HepG2 (cell line): ENCODE data around the gene NDRG2. TPM values are rescaled to one million over a fixed set of nuclear protein-coding genes. Genes with fewer than 3 reads are reported as not detected.

ENCODE experiments used
- ATAC-seq: fragments of 200-7000 bp; cut with Tn5 transposase; 3 replicates; pipeline ENCODE4 v1.9.1; 2020; ENCODE audit warnings: mild to moderate bottlenecking, moderate library complexity
- BruUV-seq: library from RNA; stranded (reverse); fragments of 400-500 nt; replicated peaks from 2 replicates; lab custom pipeline; 2021; lab: Mats Ljungman, UMichigan
- CTCF ChIA-PET: fragments of 300-600 bp; formaldehyde crosslinking; extraction: SDS; loops from one replicate; lab custom pipeline; 2021; ENCODE audit warnings: low total read pairs, inconsistent platforms, low intra/inter-chr PET ratio; lab: Yijun Ruan, JAX
- POLR2A ChIA-PET: fragments of 350-600 bp; sonication (Branson Sonifier 250); formaldehyde crosslinking; loops from one replicate; lab custom pipeline; 2020; ENCODE audit warnings: antibody characterized with exemption, inconsistent platforms; lab: Yijun Ruan, JAX
- DNase-seq: peaks from one replicate; pipeline ENCODE4 v3.0.0-alpha.2; 2015; ENCODE audit warnings: low spot score
- FAIRE-seq: peaks from 3 replicates; lab custom pipeline; 2011; peaks lifted over from hg19 to GRCh38; lab: Jason Lieb, UNC
- H2AFZ ChIP-seq: one replicate; pipeline ENCODE4 v1.6.1; 2011; ENCODE audit warnings: low read length, inconsistent platforms
- H3K27ac ChIP-seq: fragments of 300-600 bp; 3 replicates; pipeline ENCODE4 v1.8.0; 2011; ENCODE audit warnings: mixed run types, mild to moderate bottlenecking, mixed read lengths, low read length, inconsistent platforms; ENCODE audit not compliant: insufficient read depth; ENCODE audit errors: extremely low read length
- H3K27me3 ChIP-seq, 2 experiments: fragments of 200-600 bp in 1 of 2; 2 replicates in 1 of 2; 3 replicates in 1 of 2; pipeline versions ENCODE4 v1.6.0 to v1.8.0; 2011; ENCODE audit warnings: low read length in 2 of 2, mild to moderate bottlenecking in 2 of 2, moderate library complexity in 2 of 2, inconsistent platforms in 1 of 2; ENCODE audit not compliant: insufficient read depth in 2 of 2, control insufficient read depth in 1 of 2
- H3K36me3 ChIP-seq, 2 experiments: fragments of 200-600 bp in 1 of 2; replicated peaks in 1 of 2; 2 replicates in 1 of 2; 3 replicates in 1 of 2; pipeline versions ENCODE4 v1.5.1 to v1.8.0; 2011; ENCODE audit warnings: low read length in 2 of 2, inconsistent platforms in 1 of 2; ENCODE audit not compliant: insufficient read depth in 2 of 2, control insufficient read depth in 1 of 2
- H3K4me1 ChIP-seq: 2 replicates; pipeline ENCODE4 v1.5.1; 2012; ENCODE audit warnings: low read length, inconsistent platforms; ENCODE audit not compliant: insufficient read depth
- H3K4me2 ChIP-seq: 2 replicates; pipeline ENCODE4 v1.6.0; 2011; ENCODE audit warnings: low read depth, low read length, inconsistent platforms
- H3K4me3 ChIP-seq, 3 experiments: fragments of 200-600 bp in 1 of 3; sonication (generic), shearing (Covaris generic) in 1 of 3; replicated peaks in 1 of 3; 2 replicates each; pipeline ENCODE4 v1.5.1; 2011 to 2016; ENCODE audit warnings: low read length in 3 of 3, inconsistent platforms in 2 of 3, low read depth in 2 of 3, mild to moderate bottlenecking in 2 of 3, control low read depth in 1 of 3, mixed read lengths in 1 of 3; ENCODE audit not compliant: insufficient read depth in 1 of 3
- H3K79me2 ChIP-seq: one replicate; pipeline ENCODE4 v1.6.1; 2011; ENCODE audit warnings: low read length, inconsistent platforms; ENCODE audit not compliant: insufficient read depth
- H3K9ac ChIP-seq: 2 replicates; pipeline ENCODE4 v1.6.0; 2011; ENCODE audit warnings: mild to moderate bottlenecking, low read depth, low read length, inconsistent platforms; ENCODE audit not compliant: insufficient read depth
- H3K9me3 ChIP-seq: 2 replicates; pipeline ENCODE4 v1.5.1; 2012; ENCODE audit warnings: mild to moderate bottlenecking, low read length
- H4K20me1 ChIP-seq: 2 replicates; pipeline ENCODE4 v1.6.0; 2011; ENCODE audit warnings: inconsistent platforms, mild to moderate bottlenecking, low read length, moderate library complexity; ENCODE audit not compliant: insufficient read depth
- FOSL2 ChIP-seq: sonication (generic); formaldehyde crosslinking; IDR thresholded peaks from 2 replicates; pipeline ENCODE4 v1.4.0; 2020; ENCODE audit warnings: missing genetic modification reagents
- POLR2AphosphoS5 ChIP-seq: IDR thresholded peaks from 2 replicates; pipeline ENCODE4 v1.6.1; 2012; ENCODE audit warnings: low read depth, low read length
- POLR2G ChIP-seq: fragments of 200-400 bp; formaldehyde crosslinking; IDR thresholded peaks from 2 replicates; pipeline ENCODE4 v1.6.1; 2018; ENCODE audit warnings: mild to moderate bottlenecking, low read depth, low read length, moderate library complexity
- PRPF4 ChIP-seq: fragments of 200-400 bp; formaldehyde crosslinking; IDR thresholded peaks from 2 replicates; pipeline ENCODE4 v1.6.1; 2016; ENCODE audit warnings: low read length, low read depth; ENCODE audit not compliant: poor library complexity, severe bottlenecking
- RBFOX2 ChIP-seq: fragments of 200-400 bp; formaldehyde crosslinking; IDR thresholded peaks from 2 replicates; pipeline ENCODE4 v1.6.1; 2017; ENCODE audit warnings: low read depth, mild to moderate bottlenecking, low read length
- SPEN ChIP-seq: sonication (generic); formaldehyde crosslinking; IDR thresholded peaks from 2 replicates; pipeline ENCODE4 v1.5.1; 2020; ENCODE audit warnings: low read depth, mild to moderate bottlenecking, missing genetic modification reagents
- TGIF2 ChIP-seq: IDR thresholded peaks from 2 replicates; pipeline ENCODE4 v1.6.1; 2016; ENCODE audit warnings: control low read depth, missing compliant biosample characterization
- ZBTB21 ChIP-seq: sonication (generic); formaldehyde crosslinking; IDR thresholded peaks from 2 replicates; pipeline ENCODE4 v1.4.0; 2020; ENCODE audit warnings: missing genetic modification reagents
- ZBTB8A ChIP-seq: sonication (generic); formaldehyde crosslinking; IDR thresholded peaks from 2 replicates; pipeline ENCODE4 v1.4.0; 2020; ENCODE audit warnings: mild to moderate bottlenecking, low read depth, missing genetic modification reagents, borderline replicate concordance
- ZEB1 ChIP-seq: IDR thresholded peaks from 2 replicates; pipeline ENCODE4 v1.6.1; 2012; ENCODE audit warnings: mild to moderate bottlenecking, low read depth, inconsistent platforms; ENCODE audit not compliant: insufficient replicate concordance
- ZFP36 ChIP-seq: fragments of 150-350 bp; IDR thresholded peaks from 2 replicates; pipeline ENCODE4 v1.6.1; 2018; ENCODE audit warnings: borderline replicate concordance, low read length, low read depth; ENCODE audit not compliant: partially characterized antibody
- ZKSCAN1 ChIP-seq: fragments of 150-350 bp; IDR thresholded peaks from 2 replicates; pipeline ENCODE4 v1.6.1; 2014; ENCODE audit warnings: low read length
- ZZZ3 ChIP-seq: sonication (generic); formaldehyde crosslinking; IDR thresholded peaks from 2 replicates; pipeline ENCODE4 v1.4.0; 2020; ENCODE audit warnings: missing genetic modification reagents, mild to moderate bottlenecking, borderline replicate concordance
- WGBS: methylation state at CpG from one replicate; pipeline ENCODE4 v1.1.6; 2017; ENCODE audit warnings: low lambda C conversion rate; 5-methylcytosine and 5-hydroxymethylcytosine counted together
- in situ Hi-C: cut with HindIII; loops from 2 replicates; pipeline ENCODE4 v1.10.0; 2017; ENCODE audit warnings: low pct_unique_long_range_greater_than_20kb; ENCODE audit not compliant: extremely low pct_ligation_motif_present
- intact Hi-C: fragments of 100-400 bp; cut with micrococcal nuclease; formaldehyde crosslinking; loops from one replicate; pipeline ENCODE4 v1.10.0; 2022; ENCODE audit not compliant: unreplicated experiment
- polyA plus RNA-seq, 8 experiments: library from polyadenylated mRNA; depleted of rRNA in 3 of 8; stranded (reverse) in 7 of 8; unstranded in 1 of 8; fragments of >200 nt; fragmentation: Illumina TruSeq in 4 of 8; extraction: Trizol in 4 of 8; gene quantifications; 2 replicates each; pipeline versions ENCODE4 v1.2.1 to v1.2.3, GENCODE V29; 2011 to 2016; ENCODE audit warnings: low read depth in 4 of 8, missing spikeins in 1 of 8, mixed read lengths in 1 of 8; ENCODE audit not compliant: insufficient read depth in 1 of 8
- total RNA-seq, 5 experiments: library from RNA; depleted of rRNA; stranded (reverse); fragments of >200 nt; fragmentation: Illumina TruSeq; extraction: Trizol; gene quantifications; 2 replicates each; pipeline ENCODE4 v1.2.3, GENCODE V29; 2016; ENCODE audit warnings: low read depth in 1 of 5
- TF ChIP-seq, protein P1 (sequence below): sonication (generic); formaldehyde crosslinking; IDR thresholded peaks from 2 replicates; pipeline ENCODE4 v1.8.0; 2022; ENCODE audit warnings: missing genetic modification reagents, mild to moderate bottlenecking, moderate library complexity, borderline replicate concordance
- TF ChIP-seq, protein P2 (sequence below): sonication (generic); formaldehyde crosslinking; IDR thresholded peaks from 2 replicates; pipeline ENCODE4 v1.8.0; 2022; ENCODE audit warnings: mild to moderate bottlenecking, missing genetic modification reagents, borderline replicate concordance

NDRG2 gene
- total and polyA plus RNA-seq, 2 of the 13 experiments (the other 11 are each of a cell fraction or from before 2014, with no cell fraction given) = 27.2 to 189 TPM

DNA sequence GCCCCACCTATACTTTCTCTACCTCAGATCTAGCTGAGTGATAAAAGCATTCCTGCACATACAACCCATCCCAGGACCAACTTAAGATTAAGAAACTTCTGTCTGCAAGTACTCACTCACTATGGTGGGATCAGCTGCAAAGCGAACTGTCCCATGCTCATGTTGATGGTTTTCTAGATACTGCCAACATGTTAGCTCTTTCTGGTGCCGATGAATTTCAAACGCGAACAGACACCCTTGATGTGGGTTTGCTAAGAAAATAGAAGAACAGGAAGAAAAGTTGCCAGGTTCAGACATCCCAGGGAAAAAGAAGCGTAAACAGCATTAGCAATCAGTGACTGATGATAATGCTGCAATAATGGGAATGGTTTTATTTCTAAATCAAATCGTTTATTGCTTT is 27.3 kb downstream of the NDRG2 start:
- Histone ChIP-seq H3K9me3 (no peaks in the 10 kb centered on the region), H3K27ac (no peak overlapping the region), H3K79me2 (no peaks in the 10 kb centered on the region), H4K20me1 (no peaks in the 10 kb centered on the region), H3K4me2 (no peak overlapping the region), H3K4me3 (no peak overlapping the region), H3K36me3 (peaks cover 19 to 39% of the 10 kb centered on the region in 2 experiments), H3K4me1 (peaks cover 4% of the 10 kb centered on the region), H3K27me3 (no peaks in the 10 kb centered on the region), H2AFZ (no peak overlapping the region), H3K9ac (no peak overlapping the region)
- no TSS peak for BruUV-seq
- TF ChIP-seq POLR2G (peak; percentile 52), ZKSCAN1 (no peak), RBFOX2 (peak; percentile 25; the same call in 1 of the 2 replicates), POLR2AphosphoS5 (peak; percentile 17; the same call in 1 of the 2 replicates), ZZZ3 (CRISPR knock-in tag) (no peak)
- ChIA-PET CTCF (no interaction called here), POLR2A (interaction anchor here (0.7 to 1.1 kb wide), 3 partner anchors 17 to 375 kb away, joined by 3 to 5 read pairs (median 4); no protein-coding TSS in a partner anchor)
- no peak for DNase-seq
- intact Hi-C loops (no loop called here), in situ Hi-C loops (loop anchor here (25.0 kb wide), 1 partner anchor 660 kb away; the partner anchor contains the start of genes CCNB1IP1 and PARP2)
- FAIRE-seq = no peak
- 80% methylated on average over 6 of the region's 6 CpGs for WGBS
- ATAC-seq = no peak

DNA sequence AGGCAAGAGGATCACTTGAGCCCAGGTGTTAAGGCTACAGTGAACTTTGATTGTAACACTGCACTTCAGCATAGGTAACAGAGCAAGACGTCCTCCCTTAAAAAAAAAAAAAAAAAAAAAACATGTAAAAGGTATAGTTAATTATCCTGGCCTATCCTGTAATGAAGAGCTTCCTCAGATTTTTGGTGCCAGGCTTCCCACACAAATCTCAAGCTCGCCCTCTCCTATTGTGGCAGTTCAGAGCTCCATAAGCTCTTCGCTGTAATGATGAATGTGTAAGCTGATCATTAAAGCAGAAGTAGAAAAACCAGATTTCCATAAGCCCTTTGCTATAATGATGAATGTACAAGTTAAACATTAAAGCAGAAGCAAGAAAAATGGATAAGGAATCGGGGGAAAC is 27.7 kb downstream of the NDRG2 start:
- ChIA-PET CTCF (no interaction called here), POLR2A (interaction anchor here (0.7 to 1.1 kb wide), 3 partner anchors 18 to 375 kb away, joined by 3 to 5 read pairs (median 4); no protein-coding TSS in a partner anchor)
- Histone ChIP-seq H3K4me1 (peaks cover under 1% of the 10 kb centered on the region), H4K20me1 (no peaks in the 10 kb centered on the region), H3K4me3 (no peak overlapping the region), H3K9me3 (no peaks in the 10 kb centered on the region), H3K36me3 (peaks cover 22 to 43% of the 10 kb centered on the region in 2 experiments), H3K79me2 (no peaks in the 10 kb centered on the region), H2AFZ (no peak overlapping the region), H3K4me2 (no peak overlapping the region), H3K27ac (no peak overlapping the region), H3K9ac (no peak overlapping the region), H3K27me3 (no peaks in the 10 kb centered on the region)
- no TSS peak for BruUV-seq
- DNase-seq = no peak
- intact Hi-C loops = no loop called here
- in situ Hi-C loops = loop anchor here (25.0 kb wide), 1 partner anchor 660 kb away; the partner anchor contains the start of genes CCNB1IP1 and PARP2
- FAIRE-seq = no peak
- ATAC-seq = no peak
- 90% methylated on average over 4 of the region's 4 CpGs for WGBS
- no peak for TF ChIP-seq ZEB1
- TF ChIP-seq ZFP36 = no peak
- TF ChIP-seq FOSL2 (CRISPR knock-in tag) = no peak
- TF ChIP-seq, protein P1, sequence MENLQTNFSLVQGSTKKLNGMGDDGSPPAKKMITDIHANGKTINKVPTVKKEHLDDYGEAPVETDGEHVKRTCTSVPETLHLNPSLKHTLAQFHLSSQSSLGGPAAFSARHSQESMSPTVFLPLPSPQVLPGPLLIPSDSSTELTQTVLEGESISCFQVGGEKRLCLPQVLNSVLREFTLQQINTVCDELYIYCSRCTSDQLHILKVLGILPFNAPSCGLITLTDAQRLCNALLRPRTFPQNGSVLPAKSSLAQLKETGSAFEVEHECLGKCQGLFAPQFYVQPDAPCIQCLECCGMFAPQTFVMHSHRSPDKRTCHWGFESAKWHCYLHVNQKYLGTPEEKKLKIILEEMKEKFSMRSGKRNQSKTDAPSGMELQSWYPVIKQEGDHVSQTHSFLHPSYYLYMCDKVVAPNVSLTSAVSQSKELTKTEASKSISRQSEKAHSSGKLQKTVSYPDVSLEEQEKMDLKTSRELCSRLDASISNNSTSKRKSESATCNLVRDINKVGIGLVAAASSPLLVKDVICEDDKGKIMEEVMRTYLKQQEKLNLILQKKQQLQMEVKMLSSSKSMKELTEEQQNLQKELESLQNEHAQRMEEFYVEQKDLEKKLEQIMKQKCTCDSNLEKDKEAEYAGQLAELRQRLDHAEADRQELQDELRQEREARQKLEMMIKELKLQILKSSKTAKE = no peak
- TF ChIP-seq ZBTB8A (CRISPR knock-in tag) = no peak
- no peak for TF ChIP-seq ZBTB21 (CRISPR knock-in tag)
- no peak for TF ChIP-seq SPEN (CRISPR knock-in tag)
- TF ChIP-seq, protein P2, sequence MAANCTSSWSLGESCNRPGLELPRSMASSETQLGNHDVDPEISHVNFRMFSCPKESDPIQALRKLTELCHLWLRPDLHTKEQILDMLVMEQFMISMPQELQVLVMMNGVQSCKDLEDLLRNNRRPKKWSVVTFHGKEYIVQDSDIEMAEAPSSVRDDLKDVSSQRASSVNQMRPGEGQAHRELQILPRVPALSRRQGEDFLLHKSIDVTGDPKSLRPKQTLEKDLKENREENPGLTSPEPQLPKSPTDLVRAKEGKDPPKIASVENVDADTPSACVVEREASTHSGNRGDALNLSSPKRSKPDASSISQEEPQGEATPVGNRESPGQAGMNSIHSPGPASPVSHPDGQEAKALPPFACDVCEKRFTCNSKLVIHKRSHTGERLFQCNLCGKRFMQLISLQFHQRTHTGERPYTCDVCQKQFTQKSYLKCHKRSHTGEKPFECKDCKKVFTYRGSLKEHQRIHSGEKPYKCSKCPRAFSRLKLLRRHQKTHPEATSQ = no peak
- TF ChIP-seq TGIF2 (CRISPR knock-in tag) = no peak
- TF ChIP-seq PRPF4 = no peak
